ENCODE results near the gene OR6C75.
"Not testable (repeated sequence)": the region's sequence is repeated elsewhere in the genome, so short reads cannot be mapped to it uniquely, and the experiment has no call there.

The OR6C75 gene

DNA sequence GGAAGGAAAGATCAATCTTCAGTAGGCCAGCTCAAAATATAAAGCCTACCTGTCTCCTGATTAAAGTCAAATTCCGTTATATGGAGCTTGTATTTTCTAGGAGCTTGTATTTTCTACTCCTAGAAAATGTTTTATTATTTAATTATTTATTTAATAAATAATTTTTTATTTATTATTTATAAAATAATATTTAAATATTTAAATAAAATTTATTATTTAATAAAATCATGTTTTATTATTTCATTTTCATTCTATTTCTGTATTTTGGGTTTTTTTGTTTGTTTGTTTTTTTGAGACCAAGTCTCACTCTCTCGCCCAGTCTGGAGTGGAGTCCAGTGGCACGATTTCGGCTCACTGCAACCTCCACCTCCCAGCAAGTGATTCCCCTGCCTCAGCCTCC, 9.7 kb downstream of the OR6C75 start:
- DNase-seq (ENCODE audit: low spot score) = no peak
- in situ Hi-C loops (cut with MboI; ENCODE audit: low sequenced_read_pairs, unreplicated experiment) = no loop called here
- TF ChIP-seq, protein P1, sequence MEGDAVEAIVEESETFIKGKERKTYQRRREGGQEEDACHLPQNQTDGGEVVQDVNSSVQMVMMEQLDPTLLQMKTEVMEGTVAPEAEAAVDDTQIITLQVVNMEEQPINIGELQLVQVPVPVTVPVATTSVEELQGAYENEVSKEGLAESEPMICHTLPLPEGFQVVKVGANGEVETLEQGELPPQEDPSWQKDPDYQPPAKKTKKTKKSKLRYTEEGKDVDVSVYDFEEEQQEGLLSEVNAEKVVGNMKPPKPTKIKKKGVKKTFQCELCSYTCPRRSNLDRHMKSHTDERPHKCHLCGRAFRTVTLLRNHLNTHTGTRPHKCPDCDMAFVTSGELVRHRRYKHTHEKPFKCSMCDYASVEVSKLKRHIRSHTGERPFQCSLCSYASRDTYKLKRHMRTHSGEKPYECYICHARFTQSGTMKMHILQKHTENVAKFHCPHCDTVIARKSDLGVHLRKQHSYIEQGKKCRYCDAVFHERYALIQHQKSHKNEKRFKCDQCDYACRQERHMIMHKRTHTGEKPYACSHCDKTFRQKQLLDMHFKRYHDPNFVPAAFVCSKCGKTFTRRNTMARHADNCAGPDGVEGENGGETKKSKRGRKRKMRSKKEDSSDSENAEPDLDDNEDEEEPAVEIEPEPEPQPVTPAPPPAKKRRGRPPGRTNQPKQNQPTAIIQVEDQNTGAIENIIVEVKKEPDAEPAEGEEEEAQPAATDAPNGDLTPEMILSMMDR (IDR thresholded peaks at IDR 0.05; ENCODE audit: borderline replicate concordance, control extremely low read depth, extremely low read depth, insufficient read depth, missing control alignments) = no peak

DNA sequence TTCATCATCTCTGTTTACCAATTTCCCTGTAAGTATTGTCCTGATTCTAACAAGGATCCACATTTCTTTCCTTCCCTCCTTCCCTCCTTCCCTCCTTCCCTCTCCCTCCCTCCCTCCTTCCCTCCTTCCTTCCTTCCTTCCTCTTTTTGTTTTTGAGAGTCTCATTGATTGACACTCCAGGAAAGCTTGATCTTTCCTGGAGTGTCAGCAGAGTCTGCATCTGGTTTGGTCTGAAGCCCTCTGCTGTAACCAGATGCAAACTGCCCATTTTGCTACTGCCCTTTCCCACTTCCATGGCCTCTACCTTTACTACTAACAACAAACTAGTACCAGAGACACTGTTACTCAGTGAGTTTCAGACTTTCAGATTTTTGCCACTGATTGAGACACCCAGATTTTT, 23.1 kb downstream of the OR6C75 start:
- no peak for DNase-seq (ENCODE audit: low spot score)
- in situ Hi-C loops (cut with MboI; ENCODE audit: low sequenced_read_pairs, unreplicated experiment) = no loop called here
- TF ChIP-seq, protein P1 (IDR thresholded peaks at IDR 0.05; ENCODE audit: borderline replicate concordance, control extremely low read depth, extremely low read depth, insufficient read depth, missing control alignments) = no peak

DNA sequence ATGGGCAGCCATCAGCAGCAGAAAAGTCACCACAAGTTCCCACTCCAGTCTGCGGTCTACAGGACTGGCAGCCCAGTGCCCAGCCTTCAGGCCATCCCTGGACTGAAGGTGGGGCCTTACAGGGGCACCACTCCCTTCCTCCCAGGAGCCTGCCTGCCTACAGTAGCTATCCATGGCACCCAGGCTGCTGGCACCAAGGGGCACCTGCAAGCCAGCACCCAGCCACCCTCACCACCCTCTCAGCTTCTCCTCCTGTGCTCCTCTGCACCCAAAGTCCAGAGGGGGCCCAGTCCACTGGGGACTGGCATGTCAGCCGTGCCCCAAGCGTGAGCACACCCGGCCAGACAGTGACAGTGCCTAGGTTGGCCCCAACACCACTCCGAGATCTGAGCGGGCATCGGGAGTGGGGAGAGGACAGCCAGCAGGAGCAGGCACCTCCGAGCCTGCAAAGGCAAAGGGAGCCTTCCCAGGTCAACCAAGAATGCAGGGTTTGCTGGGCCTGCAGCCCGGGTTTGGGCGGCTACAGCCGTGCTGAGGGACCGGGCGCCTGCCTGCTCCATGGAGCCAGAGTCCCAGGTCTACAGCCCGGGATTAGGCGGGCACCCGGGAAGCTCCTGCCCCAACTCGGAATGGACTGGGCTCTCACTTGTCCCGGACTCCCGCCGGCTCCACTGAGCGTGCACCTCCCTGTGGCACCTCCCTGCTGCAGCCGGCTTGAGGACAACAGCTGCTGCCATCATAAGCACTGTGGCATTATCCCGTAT, 29.4 kb downstream of the OR6C75 start:
- no peak for DNase-seq (ENCODE audit: low spot score)
- in situ Hi-C loops (cut with MboI; ENCODE audit: low sequenced_read_pairs, unreplicated experiment) = no loop called here
- TF ChIP-seq, protein P1 (IDR thresholded peaks at IDR 0.05; ENCODE audit: borderline replicate concordance, control extremely low read depth, extremely low read depth, insufficient read depth, missing control alignments) = no peak

DNA sequence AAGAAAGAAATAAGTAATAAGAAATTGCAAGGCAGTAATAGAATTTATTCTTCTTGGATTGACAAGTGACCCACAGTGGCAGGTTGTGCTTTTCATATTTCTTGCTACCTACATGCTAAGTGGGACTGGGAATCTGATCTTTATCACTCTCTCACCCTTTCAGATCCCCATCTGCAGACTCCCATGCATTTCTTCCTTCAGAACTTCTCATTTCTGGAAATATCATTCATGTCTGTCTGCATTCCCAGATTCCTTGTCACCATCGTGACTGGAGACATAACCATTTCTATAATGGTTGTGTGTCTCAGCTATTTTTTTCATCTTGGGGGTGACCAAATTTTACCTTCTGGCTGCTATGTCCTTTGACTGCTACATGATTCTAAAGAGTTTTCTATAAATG, 33.6 kb downstream of the OR6C75 start:
- TF ChIP-seq, protein P1 (IDR thresholded peaks at IDR 0.05; ENCODE audit: borderline replicate concordance, control extremely low read depth, extremely low read depth, insufficient read depth, missing control alignments) = no peak
- DNase-seq (ENCODE audit: low spot score) = no peak
- in situ Hi-C loops (cut with MboI; ENCODE audit: low sequenced_read_pairs, unreplicated experiment) = no loop called here

DNA sequence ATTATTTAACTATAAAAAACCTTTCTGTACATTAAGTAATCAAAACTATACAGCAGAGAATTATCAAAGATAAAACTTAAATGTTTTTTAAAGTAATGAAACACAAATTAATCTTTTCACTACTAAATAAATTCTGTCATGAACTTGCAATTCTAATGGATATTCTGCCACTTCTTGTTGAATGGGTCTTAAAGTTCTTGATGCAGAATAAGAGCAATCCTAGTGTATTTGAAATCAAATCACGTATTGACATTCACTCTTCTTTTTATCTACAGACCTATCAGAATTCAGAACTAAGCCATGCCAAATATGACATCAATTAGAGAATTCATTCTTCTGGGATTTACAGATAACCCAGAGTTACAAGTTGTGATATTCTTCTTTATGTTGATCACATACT, 37.5 kb downstream of the OR6C75 start, which contains the start of gene OR6C65:
OR6C65 (plus strand) TSS at position 301 of the 400 bp plus-strand sequence; CDS start at position 301, 0 bp downstream.
- in situ Hi-C loops (cut with MboI; ENCODE audit: low sequenced_read_pairs, unreplicated experiment) = no loop called here
- no peak for DNase-seq (ENCODE audit: low spot score)
- TF ChIP-seq, protein P1 (IDR thresholded peaks at IDR 0.05; ENCODE audit: borderline replicate concordance, control extremely low read depth, extremely low read depth, insufficient read depth, missing control alignments) = no peak

DNA sequence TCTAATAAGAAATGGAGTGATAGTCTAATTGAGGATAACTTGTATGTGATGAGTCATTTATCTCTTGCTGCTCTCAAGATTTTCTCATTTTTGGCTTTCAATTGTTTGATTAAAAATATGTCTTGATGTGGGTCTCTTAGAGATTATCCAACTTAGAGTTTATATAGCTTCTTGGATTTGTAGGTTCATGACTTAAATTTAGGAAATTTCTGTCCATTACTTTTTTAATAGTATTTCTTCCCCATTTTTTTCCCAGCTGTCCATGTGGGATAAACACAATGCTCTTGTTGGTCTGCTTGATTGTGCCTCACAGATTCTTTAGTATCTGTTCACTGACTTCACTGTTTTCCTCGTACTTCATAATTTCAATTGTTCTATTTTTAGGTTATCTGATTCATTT, 45.1 kb downstream of the OR6C75 start:
- in situ Hi-C loops (cut with MboI; ENCODE audit: low sequenced_read_pairs, unreplicated experiment) = no loop called here
- TF ChIP-seq, protein P1 (IDR thresholded peaks at IDR 0.05; ENCODE audit: borderline replicate concordance, control extremely low read depth, extremely low read depth, insufficient read depth, missing control alignments) = no peak
- DNase-seq (ENCODE audit: low spot score) = no peak

DNA sequence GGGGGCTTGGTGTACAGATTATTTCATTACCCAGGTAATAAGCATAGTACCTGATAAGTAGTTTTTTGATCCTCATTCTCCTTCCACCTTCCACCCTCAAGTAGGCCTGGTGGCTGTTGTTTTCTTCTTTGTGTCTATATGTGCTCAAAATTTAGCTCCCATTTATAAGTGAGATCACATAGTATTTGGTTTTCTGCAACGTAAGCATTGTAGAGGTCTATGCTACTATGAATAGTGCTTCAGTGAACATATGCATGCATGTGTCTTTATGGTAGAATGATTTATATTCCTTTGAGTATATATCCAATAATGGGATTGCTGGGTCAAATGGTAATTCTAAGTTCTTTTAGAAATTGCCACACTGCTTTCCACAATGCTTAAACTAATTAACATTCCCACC, 46.4 kb downstream of the OR6C75 start:
- in situ Hi-C loops (cut with MboI; ENCODE audit: low sequenced_read_pairs, unreplicated experiment); DNase-seq (ENCODE audit: low spot score): not testable (repeated sequence)

DNA sequence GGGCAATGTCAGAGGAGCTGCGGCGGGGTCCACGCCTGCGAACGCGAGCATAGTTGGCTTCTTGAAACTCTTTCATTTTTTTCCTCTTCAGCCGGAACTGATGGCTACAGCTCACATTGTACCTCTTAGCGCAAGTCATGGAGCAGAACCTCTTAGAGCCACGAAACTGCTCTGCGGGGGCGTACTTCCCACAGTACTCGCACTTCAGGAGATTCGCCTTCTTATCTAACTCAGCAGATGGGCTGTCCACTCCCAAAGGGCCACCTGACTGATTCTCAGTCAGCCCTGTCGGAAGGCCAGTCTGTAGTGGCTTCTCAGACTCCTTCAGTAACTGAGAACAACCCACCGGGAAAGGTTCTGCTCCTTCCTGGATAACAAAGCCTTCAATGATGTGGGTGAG, 49.4 kb downstream of the OR6C75 start:
- in situ Hi-C loops (cut with MboI; ENCODE audit: low sequenced_read_pairs, unreplicated experiment); DNase-seq (ENCODE audit: low spot score): not testable (repeated sequence)

DNA sequence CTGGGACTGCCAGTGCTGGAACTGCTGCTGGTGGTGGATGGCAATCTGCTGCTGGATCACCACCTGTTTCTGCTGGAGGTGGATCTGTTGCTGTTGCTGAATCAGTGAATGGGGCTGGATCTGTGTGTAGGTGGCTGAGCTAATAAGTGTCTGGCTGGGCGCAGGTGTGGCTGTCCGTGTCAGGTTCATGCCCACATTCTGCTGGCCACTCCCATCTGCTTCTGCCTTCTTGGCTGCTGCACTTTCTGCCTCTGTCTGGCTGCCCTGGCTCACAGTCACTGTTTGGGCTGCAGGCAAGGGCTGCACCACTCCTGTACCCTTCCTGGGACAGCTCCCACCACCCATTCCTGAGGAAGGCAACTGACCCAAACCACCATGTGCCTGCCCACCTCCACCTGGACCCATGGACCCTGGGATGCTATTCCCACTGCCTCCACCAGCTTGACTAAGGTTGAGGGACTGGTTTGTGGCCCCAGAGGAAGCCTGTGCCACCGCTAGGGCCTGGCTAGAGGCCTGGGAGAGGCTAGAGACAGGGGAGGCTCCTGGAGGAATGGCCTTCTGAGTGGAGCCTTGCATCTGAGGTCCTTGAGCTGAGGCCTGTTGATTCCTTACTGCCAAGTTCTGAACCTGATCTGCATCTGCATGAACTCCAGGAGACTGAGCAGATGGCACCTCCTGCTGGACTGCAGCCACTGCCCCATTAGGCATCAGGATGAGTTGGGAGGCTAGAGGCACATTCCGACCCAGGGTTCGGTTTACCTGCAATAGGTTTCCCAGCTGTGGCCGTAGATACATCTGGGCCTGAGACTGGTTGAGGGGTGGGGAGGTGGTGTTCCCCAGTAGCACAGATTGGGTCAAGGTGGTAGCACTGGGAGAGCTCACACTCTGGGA, 51.0 kb downstream of the OR6C75 start:
- in situ Hi-C loops (cut with MboI; ENCODE audit: low sequenced_read_pairs, unreplicated experiment); DNase-seq (ENCODE audit: low spot score): not testable (repeated sequence)

DNA sequence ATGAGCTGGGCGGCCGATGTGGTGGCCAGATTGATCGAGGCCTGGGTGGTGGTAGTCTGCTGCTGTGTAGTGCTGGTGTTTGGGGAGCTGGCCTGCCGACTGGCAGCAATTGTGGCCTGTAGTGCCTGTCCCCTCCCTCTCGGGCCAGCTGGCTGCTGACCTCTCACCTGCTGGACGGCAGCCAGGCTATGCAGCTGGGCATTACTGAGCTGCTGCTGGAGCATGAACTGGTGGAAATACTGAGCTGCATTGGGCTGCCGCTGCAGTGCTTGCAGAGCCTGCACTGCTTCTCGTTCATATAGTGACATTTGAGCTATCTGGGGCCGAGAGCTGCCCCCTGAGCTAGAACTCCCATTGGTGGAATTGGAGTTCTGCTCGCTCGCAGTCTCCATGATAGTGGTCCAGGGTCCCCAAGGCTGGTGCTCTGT, 51.6 kb downstream of the OR6C75 start:
- in situ Hi-C loops (cut with MboI; ENCODE audit: low sequenced_read_pairs, unreplicated experiment); DNase-seq (ENCODE audit: low spot score): not testable (repeated sequence)
